K562 (cell line): ENCODE measurements around the gene FRAT2. TPM values are rescaled to one million over a fixed set of nuclear protein-coding genes. Genes with fewer than 3 reads are reported as not detected.

Experiments used
- EGR1 ChIP-seq: fragments of 450-650 bp; conservative IDR thresholded peaks from 2 replicates; pipeline ENCODE4 v1.6.1; 2017; ENCODE audit warnings: mild to moderate bottlenecking
- GABPA ChIP-seq: fragments of 200-800 bp; sonication (Bioruptor generic); conservative IDR thresholded peaks from 2 replicates; pipeline ENCODE4 v1.6.1; 2016; ENCODE audit warnings: low read depth, missing genetic modification characterization, missing compliant biosample characterization
- GABPB1 ChIP-seq: sonication (generic); formaldehyde crosslinking; IDR thresholded peaks from 2 replicates; pipeline ENCODE4 v1.8.0; 2022; ENCODE audit warnings: mild to moderate bottlenecking, missing genetic modification reagents
- GATAD2A ChIP-seq: fragments of 450-650 bp; IDR thresholded peaks from 2 replicates; pipeline ENCODE4 v1.6.1; 2017
- GATAD2B ChIP-seq: fragments of 450-650 bp; IDR thresholded peaks from 2 replicates; pipeline ENCODE4 v1.6.1; 2017; ENCODE audit warnings: mild to moderate bottlenecking, borderline replicate concordance
- HDAC1 ChIP-seq, 2 experiments: fragments of 450-650 bp; IDR thresholded peaks; 2 replicates each; pipeline ENCODE4 v1.6.1; 2016 to 2017; ENCODE audit warnings: inconsistent platforms in 1 of 2, mild to moderate bottlenecking in 1 of 2, moderate library complexity in 1 of 2
- HNRNPL ChIP-seq: fragments of 200-400 bp; formaldehyde crosslinking; IDR thresholded peaks from 2 replicates; pipeline ENCODE4 v1.6.1; 2017; ENCODE audit warnings: low read depth, mild to moderate bottlenecking, low read length
- PRMT5 ChIP-seq: sonication (generic); formaldehyde crosslinking; IDR thresholded peaks from 2 replicates; pipeline ENCODE4 v1.5.0; 2020; ENCODE audit warnings: missing genetic modification reagents
- RBM14 ChIP-seq: fragments of 200-400 bp; formaldehyde crosslinking; IDR thresholded peaks from 2 replicates; pipeline ENCODE4 v1.6.1; 2018; ENCODE audit warnings: low read depth, mild to moderate bottlenecking, low read length, moderate library complexity, borderline replicate concordance; ENCODE audit not compliant: insufficient read depth
- RBM17 ChIP-seq: fragments of 200-400 bp; formaldehyde crosslinking; IDR thresholded peaks from 2 replicates; pipeline ENCODE4 v1.6.1; 2017; ENCODE audit warnings: low read depth, mild to moderate bottlenecking, low read length, borderline replicate concordance
- RFX1 ChIP-seq: fragments of 450-650 bp; IDR thresholded peaks from 2 replicates; pipeline ENCODE4 v1.6.1; 2016; ENCODE audit warnings: mild to moderate bottlenecking, moderate library complexity
- SMAD2 ChIP-seq: fragments of 150-350 bp; IDR thresholded peaks from 2 replicates; pipeline ENCODE4 v1.6.1; 2014; ENCODE audit warnings: low read depth, mild to moderate bottlenecking, low read length
- TCF3 ChIP-seq: sonication (generic); formaldehyde crosslinking; IDR thresholded peaks from 2 replicates; pipeline ENCODE4 v1.4.0; 2020; ENCODE audit warnings: mild to moderate bottlenecking, missing genetic modification reagents
- TCF7 ChIP-seq: sonication (generic); IDR thresholded peaks from 2 replicates; pipeline ENCODE4 v1.6.1; 2016; ENCODE audit warnings: antibody characterized with exemption, borderline replicate concordance
- ZBED1 ChIP-seq: IDR thresholded peaks from 2 replicates; pipeline ENCODE4 v1.6.1; 2014
- ZFPM2 ChIP-seq: fragments of 250-450 bp; sonication (Bioruptor Pico); IDR thresholded peaks from 2 replicates; pipeline ENCODE4 v1.5.1; 2022; ENCODE audit warnings: mild to moderate bottlenecking
- polyA plus RNA-seq, 8 experiments: library from polyadenylated mRNA; depleted of rRNA in 4 of 8; stranded (reverse) in 5 of 8; unstranded in 3 of 8; fragments of >200 nt; fragmentation: Nextera tagmentation in 2 of 8; fragmentation: Illumina TruSeq in 1 of 8; extraction: Ambion mirVana in 2 of 8; extraction: Trizol in 1 of 8; gene quantifications; 2 replicates each; pipeline versions ENCODE4 v1.2.1 to v1.2.3, GENCODE V29; 2011 to 2014; ENCODE audit warnings: inconsistent platforms in 1 of 8, missing spikeins in 1 of 8
- total RNA-seq, 7 experiments: library from RNA; depleted of rRNA in 6 of 7; stranded (reverse); fragments of >200 nt in 6 of 7; fragmentation: Illumina TruSeq in 2 of 7; extraction: Trizol in 2 of 7; gene quantifications; 2 replicates each; pipeline versions ENCODE4 v1.2.1 to v1.2.3, GENCODE V29; 2011 to 2021; ENCODE audit warnings: low replicate concordance in 1 of 7
- TF ChIP-seq, protein P1 (sequence below), 2 experiments: fragments of 200-800 bp in 1 of 2; sonication (Bioruptor generic) in 1 of 2; sonication (generic) in 1 of 2; formaldehyde crosslinking in 1 of 2; IDR thresholded peaks in 1 of 2; conservative IDR thresholded peaks in 1 of 2; 2 replicates each; pipeline versions ENCODE4 v1.5.0 to v1.6.1; 2016 to 2020; ENCODE audit warnings: missing compliant biosample characterization in 1 of 2, missing genetic modification characterization in 1 of 2, missing genetic modification reagents in 1 of 2
- TF ChIP-seq, protein P2 (sequence below): fragments of 250-450 bp; sonication (Bioruptor Pico); IDR thresholded peaks from 2 replicates; pipeline ENCODE4 v1.9.0; 2021; ENCODE audit warnings: mild to moderate bottlenecking, inconsistent platforms
- TF ChIP-seq, protein P3 (sequence below): fragments of 450-650 bp; IDR thresholded peaks from 2 replicates; pipeline ENCODE4 v1.6.1; 2016; ENCODE audit warnings: antibody characterized with exemption
- TF ChIP-seq, protein P4 (sequence below): IDR thresholded peaks from 2 replicates; pipeline ENCODE4 v1.6.1; 2011; ENCODE audit not compliant: insufficient read length; ENCODE audit errors: extremely low read depth

Gene FRAT2
- total and polyA plus RNA-seq, 9 of the 15 experiments (the other 6 are each of a cell fraction or from before 2014, with no cell fraction given) = 4.3 to 31.7 (median 19.5) TPM

DNA sequence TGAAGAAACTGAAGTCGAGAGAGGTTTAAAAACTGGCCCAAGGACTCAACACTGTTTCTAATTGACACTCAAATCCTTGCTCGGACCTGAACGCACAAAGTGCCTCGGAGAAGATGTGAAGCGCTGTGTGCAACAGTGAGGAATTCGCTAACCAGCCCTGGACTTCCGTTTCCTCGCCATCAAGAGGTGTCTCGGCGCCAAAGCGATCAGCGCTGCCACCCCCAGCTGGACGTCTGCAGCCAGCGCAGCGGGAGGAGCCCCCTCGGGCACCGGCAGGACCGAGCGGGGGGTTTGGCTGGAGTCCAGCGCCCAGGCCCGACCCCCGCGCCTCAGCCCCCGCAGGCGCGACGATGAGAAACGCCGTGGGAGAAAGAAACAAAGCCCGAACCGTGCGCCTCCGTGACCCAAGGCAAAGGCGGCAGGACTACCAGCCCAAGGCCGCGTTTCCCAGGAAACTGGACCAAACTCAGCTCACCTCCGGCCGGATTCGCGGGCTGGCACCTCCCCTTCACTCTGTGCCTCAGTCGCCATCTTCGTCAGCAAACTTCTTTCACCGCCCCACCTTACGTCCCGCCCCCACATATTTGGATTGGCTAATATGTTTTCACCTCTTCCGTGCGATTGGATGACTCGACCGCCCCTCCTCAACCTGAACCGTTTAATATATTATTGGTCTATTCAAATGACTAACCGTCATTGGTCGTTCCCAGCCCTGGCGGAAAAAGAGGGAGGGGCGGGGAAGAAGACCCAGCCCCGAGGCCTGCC lies 42.2 kb downstream of the FRAT2 start, which contains the start of gene ARHGAP19 (continued):
- TF ChIP-seq, protein P1, sequence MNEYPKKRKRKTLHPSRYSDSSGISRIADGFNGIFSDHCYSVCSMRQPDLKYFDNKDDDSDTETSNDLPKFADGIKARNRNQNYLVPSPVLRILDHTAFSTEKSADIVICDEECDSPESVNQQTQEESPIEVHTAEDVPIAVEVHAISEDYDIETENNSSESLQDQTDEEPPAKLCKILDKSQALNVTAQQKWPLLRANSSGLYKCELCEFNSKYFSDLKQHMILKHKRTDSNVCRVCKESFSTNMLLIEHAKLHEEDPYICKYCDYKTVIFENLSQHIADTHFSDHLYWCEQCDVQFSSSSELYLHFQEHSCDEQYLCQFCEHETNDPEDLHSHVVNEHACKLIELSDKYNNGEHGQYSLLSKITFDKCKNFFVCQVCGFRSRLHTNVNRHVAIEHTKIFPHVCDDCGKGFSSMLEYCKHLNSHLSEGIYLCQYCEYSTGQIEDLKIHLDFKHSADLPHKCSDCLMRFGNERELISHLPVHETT (CRISPR knock-in tag; conservative IDR thresholded peaks at IDR 0.05 in 1 of 2, IDR thresholded peaks at IDR 0.05 in 1 of 2) = peak in 1 of 2 experiments; percentile 57; a peak in 1 of 4 replicates
- no peak for TF ChIP-seq TCF3 (CRISPR knock-in tag)
- TF ChIP-seq GABPA (tag) = peak; percentile 61
- no peak for TF ChIP-seq TCF7
- TF ChIP-seq SMAD2 = no peak
- TF ChIP-seq, protein P2, sequence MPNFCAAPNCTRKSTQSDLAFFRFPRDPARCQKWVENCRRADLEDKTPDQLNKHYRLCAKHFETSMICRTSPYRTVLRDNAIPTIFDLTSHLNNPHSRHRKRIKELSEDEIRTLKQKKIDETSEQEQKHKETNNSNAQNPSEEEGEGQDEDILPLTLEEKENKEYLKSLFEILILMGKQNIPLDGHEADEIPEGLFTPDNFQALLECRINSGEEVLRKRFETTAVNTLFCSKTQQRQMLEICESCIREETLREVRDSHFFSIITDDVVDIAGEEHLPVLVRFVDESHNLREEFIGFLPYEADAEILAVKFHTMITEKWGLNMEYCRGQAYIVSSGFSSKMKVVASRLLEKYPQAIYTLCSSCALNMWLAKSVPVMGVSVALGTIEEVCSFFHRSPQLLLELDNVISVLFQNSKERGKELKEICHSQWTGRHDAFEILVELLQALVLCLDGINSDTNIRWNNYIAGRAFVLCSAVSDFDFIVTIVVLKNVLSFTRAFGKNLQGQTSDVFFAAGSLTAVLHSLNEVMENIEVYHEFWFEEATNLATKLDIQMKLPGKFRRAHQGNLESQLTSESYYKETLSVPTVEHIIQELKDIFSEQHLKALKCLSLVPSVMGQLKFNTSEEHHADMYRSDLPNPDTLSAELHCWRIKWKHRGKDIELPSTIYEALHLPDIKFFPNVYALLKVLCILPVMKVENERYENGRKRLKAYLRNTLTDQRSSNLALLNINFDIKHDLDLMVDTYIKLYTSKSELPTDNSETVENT (CRISPR knock-in tag) = peak; percentile 64; the same call in 1 of the 2 replicates
- peak; percentile 77 for TF ChIP-seq GATAD2A
- TF ChIP-seq GATAD2B = no peak; the same call in 1 of the 2 replicates
- TF ChIP-seq HDAC1 (IDR thresholded peaks at IDR 0.05) = peak in 1 of 2 experiments; percentile 51; a peak in 2 of 4 replicates
- TF ChIP-seq, protein P3, sequence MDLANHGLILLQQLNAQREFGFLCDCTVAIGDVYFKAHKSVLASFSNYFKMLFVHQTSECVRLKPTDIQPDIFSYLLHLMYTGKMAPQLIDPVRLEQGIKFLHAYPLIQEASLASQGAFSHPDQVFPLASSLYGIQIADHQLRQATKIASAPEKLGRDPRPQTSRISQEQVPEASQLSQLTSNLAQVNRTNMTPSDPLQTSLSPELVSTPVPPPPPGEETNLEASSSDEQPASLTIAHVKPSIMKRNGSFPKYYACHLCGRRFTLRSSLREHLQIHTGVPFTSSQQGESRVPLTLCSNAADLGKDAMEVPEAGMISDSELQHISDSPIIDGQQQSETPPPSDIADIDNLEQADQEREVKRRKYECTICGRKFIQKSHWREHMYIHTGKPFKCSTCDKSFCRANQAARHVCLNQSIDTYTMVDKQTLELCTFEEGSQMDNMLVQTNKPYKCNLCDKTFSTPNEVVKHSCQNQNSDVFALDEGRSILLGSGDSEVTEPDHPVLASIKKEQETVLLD = no peak
- TF ChIP-seq RBM14 = no peak
- TF ChIP-seq RFX1 = peak; percentile 72; the same call in 1 of the 2 replicates
- TF ChIP-seq ZBED1 = no peak
- TF ChIP-seq ZFPM2 = no peak
- TF ChIP-seq, protein P4, sequence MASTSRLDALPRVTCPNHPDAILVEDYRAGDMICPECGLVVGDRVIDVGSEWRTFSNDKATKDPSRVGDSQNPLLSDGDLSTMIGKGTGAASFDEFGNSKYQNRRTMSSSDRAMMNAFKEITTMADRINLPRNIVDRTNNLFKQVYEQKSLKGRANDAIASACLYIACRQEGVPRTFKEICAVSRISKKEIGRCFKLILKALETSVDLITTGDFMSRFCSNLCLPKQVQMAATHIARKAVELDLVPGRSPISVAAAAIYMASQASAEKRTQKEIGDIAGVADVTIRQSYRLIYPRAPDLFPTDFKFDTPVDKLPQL = no peak
- no peak for TF ChIP-seq PRMT5
- peak; percentile 58 for TF ChIP-seq GABPB1
- TF ChIP-seq HNRNPL = peak; percentile 83; the same call in 1 of the 2 replicates
- peak; percentile 77 for TF ChIP-seq EGR1
- no peak for TF ChIP-seq RBM17
